NK-92 (cell line): ENCODE data around the gene MIEF1.

ENCODE experiments used
- DNase-seq: peaks from one replicate; lab custom pipeline; 2025; ENCODE audit not compliant: unreplicated experiment; lab: John Stamatoyannopoulos, UW

Gene MIEF1

DNA sequence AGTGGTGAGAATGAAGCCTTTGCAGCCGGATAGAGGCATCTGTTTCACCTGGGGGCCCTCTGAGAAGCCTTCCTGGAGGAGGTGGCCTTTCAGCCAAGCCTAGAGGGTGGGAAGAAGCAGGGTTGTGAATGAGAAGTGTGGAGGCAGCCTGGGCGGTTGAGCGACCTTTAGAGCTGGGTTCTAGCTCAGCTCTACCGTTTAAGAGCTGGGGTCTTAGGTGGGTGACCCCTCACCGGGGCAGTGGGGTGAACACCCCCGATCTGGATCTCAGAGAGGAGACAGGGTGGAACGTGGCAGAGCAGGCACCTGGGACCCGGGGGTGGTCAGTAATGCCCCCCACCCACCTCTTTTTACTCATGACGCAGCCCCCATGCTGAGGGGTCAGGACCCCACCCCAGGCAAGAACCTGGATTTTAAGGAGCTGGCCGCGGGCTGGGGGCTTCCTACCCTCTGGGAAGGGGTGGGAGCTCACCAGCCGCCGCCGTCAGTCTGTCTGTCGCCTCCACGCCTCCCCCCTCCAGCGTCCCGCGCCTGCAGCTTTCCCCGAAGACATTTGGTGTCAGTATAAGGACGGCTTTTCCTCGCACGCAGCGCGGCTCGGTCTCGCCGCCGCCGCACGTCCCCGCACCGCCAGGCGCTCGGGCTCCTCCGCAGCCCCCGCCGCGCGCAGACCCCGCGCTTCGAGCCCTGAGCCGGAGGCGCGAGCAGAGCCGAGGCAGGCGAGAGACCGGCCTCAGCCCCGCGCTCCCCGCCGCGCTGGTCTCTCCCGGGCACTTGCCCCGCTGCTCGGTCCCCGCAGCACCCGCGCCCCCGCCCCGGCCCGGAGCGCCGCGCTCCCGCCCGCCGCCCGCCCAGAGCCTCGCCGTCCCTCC lies 55.1 kb downstream of the MIEF1 start:
- no peak for DNase-seq

DNA sequence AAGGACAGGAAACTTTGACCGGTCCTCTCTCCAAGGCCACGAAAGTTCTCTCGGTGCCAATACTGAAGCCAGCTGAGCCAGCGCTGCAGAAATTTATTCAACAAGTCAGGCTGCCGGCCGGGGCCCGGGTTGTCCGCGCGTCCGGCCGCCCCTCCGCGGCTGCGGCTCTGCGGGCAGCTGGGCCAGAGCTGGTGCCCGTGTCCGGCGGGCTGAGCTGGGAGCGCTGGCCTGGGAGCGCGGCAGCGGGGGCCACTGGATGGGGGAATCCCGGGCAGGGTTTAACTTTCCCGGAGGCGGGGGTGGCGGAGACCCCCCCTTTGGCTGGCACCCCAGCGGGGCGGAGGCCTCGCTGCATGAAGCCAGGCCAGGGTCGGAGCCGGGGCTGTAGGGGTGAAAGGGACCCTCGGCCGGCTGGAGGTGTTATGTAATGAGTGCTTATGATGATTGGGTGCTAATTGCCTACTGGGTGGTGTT lies 56.2 kb downstream of the MIEF1 start:
- no peak for DNase-seq

DNA sequence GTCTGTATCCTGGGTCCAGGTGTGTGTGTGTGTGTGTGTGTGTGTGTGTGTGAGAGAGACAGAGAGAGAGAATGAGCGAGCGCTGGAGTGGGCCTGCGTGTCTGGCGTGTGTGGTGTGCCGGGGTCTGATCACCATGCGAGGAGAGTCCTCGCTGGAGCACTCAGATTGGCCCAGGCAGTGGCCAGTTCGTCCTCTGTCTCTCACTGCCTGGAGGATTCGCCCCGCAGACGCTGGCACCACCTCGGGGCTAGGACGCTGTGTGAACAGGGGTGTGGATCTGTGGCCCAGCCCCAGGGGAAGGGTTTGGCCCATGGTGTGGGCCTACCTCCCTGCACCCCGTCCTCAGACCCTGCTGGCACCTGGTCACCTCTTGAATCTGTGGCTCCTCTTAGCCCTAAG lies 56.9 kb downstream of the MIEF1 start:
- DNase-seq, result no peak

DNA sequence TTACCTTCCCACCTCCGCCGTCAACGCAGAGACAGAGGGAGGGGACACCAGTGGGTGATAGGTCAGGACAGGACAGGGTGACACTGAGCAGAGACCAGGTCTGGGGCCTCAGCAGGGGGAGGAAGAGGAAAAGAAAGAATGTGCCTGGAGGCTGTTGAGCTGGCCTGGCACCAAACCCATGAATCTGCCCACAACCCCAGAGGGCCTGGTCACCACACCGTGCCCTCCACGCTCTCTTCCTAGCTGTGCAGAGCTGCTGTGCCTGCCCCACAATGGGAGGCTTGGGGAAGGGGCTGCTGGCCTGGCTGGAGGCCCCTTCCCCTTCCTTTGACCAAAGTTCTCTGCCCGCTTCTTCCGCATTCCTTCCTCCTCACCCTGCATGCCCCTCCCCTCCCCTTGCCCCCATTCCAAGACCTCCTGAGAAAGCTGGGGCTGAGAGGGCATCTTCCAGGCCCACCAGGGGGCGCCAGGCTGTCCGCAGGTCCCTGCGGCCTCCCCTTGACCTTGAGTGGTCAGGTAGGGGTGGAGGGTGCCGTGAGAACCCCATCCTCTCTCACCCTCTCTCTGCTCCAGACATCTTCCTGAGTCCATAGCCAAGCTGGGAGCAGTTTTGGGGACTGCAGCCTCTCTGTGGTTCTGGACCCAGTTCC lies 57.5 kb downstream of the MIEF1 start:
- no peak for DNase-seq

DNA sequence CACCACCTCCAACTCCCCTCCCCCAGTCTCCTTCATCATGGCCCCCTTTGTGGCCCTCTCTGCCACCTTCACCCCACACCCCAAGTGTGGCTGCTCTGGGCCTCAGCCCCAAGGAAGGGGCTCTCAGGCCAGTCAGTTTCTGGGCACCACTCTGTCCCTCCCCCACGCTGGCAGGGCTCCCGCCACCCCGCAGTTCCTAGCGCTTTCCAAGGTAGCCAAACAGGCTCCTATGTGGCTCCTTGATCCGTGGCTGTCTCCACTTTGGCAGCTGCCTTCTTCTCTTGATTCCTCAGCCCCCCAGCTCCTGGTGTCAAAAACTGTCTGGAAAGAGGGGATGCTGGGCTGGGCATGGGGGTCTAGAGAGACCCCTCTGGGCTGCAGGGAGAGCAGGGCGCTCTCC lies 58.0 kb downstream of the MIEF1 start:
- no peak for DNase-seq

DNA sequence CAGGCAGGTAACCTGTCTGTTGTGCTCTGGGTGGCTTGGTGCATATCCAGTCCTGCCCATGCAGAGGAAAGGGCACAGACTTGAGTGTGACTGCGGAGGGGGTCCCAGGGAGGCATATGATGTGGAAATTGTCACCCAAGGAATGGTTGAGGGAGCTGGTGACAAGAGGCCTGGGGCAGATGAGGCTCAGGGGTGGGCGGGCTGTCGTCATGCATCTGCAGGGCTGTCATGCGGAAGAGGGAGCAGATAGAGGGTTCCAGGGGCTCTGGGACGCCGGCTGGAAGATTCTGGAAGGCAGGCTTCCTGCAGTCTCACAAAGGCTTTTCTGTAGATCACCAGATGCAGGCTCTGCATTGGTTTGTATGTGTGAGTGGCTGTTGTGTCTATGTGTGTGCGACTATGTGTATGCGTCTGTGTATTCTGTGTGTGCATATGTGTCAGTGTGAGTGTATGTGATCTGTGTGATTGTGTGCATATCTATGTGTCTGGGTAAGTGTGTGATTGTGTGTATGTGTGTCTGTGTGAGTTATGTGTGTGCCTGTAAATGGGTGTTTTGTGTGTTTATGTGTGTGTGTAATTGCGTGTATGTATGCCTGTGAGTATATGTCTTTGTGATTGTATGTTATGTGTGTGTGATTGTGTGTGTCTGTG lies 60.9 kb downstream of the MIEF1 start:
- DNase-seq, result no peak

DNA sequence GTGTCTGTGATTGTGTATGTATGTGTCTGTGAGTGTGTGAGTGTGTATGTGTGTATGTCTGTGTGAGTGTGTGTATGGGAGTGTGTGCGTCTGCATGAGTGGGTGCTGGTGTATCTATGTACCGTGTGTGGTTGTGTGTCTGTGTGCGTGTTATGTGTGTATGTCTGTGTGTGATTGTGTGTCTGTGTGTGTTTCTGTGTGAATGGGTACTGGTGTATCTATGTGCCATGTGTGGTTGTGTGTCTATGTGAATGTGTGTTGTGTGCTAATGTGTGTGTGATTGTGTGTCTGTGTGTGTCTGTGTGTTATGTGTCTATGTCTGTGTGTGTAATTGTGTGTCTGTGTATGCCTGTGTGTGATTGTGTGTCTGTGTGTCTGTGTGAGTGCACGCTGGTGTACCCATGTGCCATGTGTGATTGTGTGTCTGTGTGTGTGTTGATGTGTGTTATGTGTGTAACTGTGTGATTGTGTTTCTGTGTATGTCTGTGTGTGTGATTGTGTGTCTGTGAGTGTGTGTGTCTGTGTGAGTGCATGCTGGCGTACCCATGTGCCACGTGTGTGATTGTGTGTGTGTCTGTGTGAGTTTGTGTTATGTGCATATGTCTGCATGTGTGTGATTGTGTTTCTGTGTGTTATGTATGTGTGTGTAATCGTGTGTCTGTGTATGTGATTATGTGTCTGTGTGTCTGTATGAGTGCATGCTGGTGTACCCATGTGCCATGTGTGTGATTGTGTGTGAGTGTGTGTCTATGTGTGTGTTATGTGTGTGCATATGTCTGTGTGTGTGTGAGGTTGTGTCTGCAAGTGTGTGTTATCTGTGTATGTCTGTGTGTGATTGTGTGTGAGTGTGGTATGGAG lies 61.7 kb downstream of the MIEF1 start:
- no peak for DNase-seq

DNA sequence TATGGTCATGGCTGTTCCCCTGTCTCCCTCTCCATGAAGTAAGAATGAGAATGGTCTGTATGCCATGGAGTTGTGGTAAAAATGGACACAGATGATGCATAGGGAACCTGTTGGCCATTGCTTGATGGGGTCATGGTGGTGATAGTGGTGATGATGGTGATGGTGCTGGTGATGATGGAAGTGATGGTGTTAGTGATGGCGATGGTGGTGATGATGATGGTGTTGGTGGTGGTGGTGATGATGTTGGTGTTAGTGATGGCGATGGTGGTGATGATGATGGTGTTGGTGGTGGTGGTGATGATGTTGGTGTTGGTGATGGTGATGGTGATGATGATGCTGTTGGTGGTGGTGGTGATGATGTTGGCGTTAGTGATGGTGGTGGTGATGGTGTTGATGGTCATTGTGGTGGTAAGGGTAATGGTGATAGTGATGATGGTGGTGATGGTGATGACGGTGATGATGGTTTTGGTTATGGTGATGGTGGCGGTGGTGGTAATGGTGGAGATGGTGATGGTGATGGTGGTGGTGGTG lies 63.4 kb downstream of the MIEF1 start:
- DNase-seq, result no peak

DNA sequence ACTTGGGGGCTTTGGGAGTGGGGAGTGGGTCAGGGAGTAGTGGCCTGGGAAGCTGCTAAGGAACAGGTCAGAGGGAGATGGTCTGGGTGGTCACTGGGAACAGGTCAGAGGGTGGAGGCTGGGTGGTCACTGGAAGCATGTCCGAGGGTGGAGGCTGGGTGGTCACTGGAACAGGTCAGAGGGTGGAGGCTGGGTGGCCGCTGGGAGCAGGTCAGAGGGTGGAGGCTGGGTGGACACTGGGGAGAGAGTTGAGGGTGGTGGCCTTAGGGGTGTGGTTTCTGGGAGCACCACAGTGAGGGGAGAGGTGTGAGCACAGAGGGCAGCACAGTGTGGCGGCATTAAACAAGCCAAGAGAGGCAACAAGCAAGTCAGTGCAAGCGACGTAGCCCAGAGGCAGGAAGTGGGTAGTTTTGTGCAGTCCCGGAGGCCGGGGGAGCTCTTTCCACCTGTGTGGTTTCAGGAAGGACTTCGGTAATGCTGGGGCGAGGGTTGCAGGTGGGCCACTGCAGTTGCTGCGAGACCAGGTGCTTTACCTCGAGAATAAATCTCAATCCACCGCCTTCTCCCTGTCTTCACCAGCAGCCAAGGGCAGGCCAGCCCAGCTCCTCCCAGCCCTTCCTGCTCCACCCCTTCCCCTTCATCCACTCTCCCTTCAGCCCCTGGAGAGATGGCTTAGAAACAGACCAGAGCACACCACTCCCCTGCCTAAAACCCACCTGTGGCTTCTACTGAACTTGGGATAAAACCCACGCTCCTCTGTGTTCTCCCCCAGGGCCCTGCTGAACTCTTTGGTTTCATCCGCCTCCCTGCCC lies 65.3 kb downstream of the MIEF1 start:
- no peak for DNase-seq
